ENCODE data around the gene ATP8B2.
"Not testable (repeated sequence)": the region's sequence is repeated elsewhere in the genome, so short reads cannot be mapped to it uniquely, and the experiment has no call there.

The ATP8B2 gene

DNA sequence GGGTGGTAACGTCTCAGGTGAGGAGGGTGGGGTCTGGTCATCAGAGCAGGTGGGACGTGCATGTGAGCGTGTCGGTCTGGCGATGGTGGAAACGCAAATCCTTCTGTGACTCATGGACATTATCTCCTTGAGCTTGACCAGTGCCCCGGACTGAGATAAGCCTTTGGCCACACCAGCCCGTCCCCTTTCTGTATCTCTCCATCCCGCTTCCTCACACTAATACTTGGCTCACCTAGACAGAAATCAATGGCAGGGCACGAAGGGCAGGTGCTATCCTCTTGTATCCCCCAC lies 12.3 kb upstream of the ATP8B2 start:
- no peak for TF ChIP-seq POLR2AphosphoS5 (IDR thresholded peaks at IDR 0.05; ENCODE audit: low read depth, low read length)
- no peak for TF ChIP-seq TAF1 (IDR thresholded peaks at IDR 0.05; ENCODE audit: borderline replicate concordance, low read depth, low read length)
- TF ChIP-seq POLR2A (IDR thresholded peaks at IDR 0.05; ENCODE audit: low read depth, low read length): no peak
- DNase-seq (ENCODE audit: insufficient read length) (no peak), FAIRE-seq (no peak)

DNA sequence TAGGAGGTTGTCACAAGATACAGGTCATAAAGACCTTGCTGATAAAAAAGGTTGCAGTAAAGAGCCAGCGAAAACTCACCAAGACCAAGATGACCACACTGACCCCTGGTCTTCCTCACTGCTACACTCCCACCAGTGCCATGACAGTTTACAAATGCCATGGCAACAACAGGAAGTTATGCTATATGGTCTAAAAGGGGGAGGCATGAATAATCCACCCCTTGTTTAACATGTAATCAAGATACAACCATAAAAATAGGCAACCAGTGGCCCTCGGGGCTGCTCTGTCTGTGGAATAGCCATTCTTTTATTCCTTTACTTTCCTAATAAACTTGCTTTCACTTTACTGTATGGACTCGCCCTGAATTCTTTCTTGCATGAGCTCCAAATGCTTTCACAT lies 11.1 kb upstream of the ATP8B2 start:
- not testable (repeated sequence) for FAIRE-seq; DNase-seq (ENCODE audit: insufficient read length)

DNA sequence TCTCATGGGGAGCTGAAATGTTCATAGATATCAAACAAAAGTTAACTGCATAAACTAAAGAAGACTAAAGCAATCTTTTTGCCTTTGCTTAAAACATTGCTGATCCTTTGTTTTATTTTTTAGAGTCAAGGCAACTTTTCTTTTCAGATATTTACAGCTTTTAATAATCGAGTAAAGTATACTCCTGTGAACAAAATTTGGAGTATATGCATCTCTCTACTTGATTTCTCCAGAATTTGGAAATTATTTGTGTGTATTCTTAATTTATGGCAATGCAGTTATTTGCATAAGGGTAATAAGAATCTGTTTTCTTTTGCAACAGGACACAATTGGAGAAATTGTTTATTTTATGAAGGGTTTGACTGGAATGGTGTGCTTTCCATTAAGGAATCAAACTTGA lies 8.6 kb upstream of the ATP8B2 start:
- FAIRE-seq (no peak), DNase-seq (ENCODE audit: insufficient read length) (no peak)
- TF ChIP-seq TAF1 (IDR thresholded peaks at IDR 0.05; ENCODE audit: borderline replicate concordance, low read depth, low read length) (no peak), POLR2A (IDR thresholded peaks at IDR 0.05; ENCODE audit: low read depth, low read length) (no peak), POLR2AphosphoS5 (IDR thresholded peaks at IDR 0.05; ENCODE audit: low read depth, low read length) (no peak)

DNA sequence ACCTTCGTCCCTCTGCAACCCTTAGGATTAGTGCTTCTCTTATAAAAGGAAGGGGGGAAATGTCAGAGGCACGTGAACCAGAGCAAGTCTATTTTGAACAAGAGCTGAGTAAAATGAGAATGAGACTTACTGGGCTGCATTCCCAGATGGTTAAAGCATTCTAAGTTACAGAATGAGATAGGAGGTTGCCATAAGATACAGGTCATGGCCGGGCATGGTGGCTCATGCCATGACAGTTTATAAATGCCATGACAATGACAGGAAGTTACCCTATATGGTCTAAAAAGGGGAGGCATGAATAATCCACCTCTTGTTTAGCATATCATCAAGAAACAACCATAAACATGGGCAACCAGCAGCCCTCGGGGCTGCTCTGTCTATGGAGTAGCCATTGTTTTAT lies 6.9 kb upstream of the ATP8B2 start:
- DNase-seq (ENCODE audit: insufficient read length) (no peak), FAIRE-seq (no peak)
- TF ChIP-seq POLR2A (IDR thresholded peaks at IDR 0.05; ENCODE audit: low read depth, low read length) (no peak), TAF1 (IDR thresholded peaks at IDR 0.05; ENCODE audit: borderline replicate concordance, low read depth, low read length) (no peak), POLR2AphosphoS5 (IDR thresholded peaks at IDR 0.05; ENCODE audit: low read depth, low read length) (no peak)

DNA sequence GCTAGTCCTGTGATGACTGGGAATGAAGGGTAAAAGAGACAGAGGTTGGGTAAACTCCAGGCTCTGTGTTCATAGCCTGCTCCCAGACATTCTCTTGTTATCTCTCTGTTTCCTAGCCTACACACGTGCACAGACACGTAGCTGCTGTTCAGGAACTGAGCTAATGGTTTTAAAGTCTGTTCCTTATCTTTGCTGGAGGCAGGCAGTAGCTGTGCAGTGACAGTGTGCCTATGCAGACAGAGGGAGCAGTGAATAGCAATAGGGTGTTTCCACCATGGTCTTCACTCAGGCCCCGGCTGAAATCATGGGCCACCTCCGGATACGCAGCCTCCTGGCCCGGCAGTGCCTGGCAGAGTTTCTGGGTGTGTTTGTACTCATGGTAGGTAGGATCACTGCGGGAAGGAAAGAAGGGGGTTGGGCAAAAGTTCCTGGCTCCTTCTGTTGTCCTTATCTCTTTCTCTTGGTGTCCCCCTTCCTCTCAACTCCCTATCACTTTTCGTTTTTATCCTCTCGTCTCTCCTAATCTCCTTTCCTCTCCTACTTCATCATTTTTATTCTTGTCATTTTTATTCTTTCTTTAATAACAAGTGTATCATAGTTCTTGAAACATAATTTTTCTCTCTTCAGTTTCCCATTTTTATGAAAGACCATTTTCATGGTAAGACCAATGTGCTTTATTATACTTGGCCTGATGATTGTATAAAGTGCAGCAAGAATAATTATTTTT lies 4.3 kb upstream of the ATP8B2 start, which contains the start of gene AQP10:
TSS of gene AQP10 (plus strand) at position 212 of the 727 bp plus-strand sequence. CDS start at position 275, 63 bp downstream.
- no peak for DNase-seq (ENCODE audit: insufficient read length)
- FAIRE-seq: no peak

DNA sequence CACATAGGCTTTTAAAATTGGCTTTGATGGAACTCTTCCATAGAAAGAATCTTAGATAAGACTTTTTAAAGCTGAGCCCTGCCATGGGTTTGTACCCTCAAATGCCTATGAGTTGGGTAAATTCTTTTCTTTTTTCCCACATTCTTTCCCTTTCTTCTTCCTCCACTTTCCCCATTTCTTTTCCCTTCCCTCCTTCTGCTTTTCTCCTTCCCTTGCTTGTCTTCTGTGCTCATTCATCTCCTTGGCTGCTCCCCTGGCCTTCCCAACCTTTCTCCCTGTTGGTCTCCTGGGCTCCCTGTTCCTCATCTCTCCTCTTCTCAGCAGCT lies 3.8 kb upstream of the ATP8B2 start:
- not testable (repeated sequence) for FAIRE-seq; DNase-seq (ENCODE audit: insufficient read length)

More for the DNA sequence above, 4.3 kb upstream of the ATP8B2 start, which contains the start of gene AQP10:
- TF ChIP-seq POLR2A (IDR thresholded peaks at IDR 0.05; ENCODE audit: low read depth, low read length): no peak
- no peak for TF ChIP-seq POLR2AphosphoS5 (IDR thresholded peaks at IDR 0.05; ENCODE audit: low read depth, low read length)
- no peak for TF ChIP-seq TAF1 (IDR thresholded peaks at IDR 0.05; ENCODE audit: borderline replicate concordance, low read depth, low read length)

DNA sequence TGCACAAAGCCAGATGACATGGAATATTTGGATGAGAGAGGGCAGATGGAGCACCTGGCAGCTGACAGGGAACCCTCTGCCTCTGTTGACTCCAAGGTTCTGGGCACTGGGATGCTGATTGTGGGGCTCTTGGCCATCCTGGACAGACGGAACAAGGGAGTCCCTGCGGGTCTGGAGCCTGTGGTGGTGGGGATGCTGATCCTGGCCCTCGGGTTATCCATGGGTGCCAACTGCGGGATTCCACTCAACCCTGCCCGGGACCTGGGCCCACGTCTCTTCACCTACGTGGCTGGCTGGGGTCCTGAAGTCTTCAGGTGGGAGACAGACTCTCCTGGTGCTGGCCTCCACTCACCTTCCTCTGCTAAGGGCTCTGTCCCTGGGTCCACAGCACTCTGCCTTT lies 1.8 kb upstream of the ATP8B2 start:
- FAIRE-seq (no peak), DNase-seq (ENCODE audit: insufficient read length) (no peak)

DNA sequence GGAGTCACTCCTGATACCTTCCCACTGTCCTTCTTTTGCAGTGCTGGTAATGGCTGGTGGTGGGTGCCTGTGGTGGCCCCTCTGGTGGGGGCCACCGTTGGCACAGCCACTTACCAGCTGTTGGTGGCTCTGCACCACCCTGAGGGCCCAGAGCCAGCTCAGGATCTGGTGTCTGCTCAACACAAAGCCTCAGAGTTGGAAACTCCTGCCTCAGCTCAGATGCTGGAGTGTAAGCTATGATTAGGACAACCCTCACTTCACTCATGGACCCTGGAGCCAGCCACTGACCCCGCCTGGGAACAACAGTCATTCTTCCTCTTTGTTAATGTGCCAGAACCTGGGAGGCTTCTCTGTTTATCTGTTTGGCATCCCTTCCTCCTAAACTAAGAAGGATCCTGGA lies 1.1 kb upstream of the ATP8B2 start:
- TF ChIP-seq TAF1 (IDR thresholded peaks at IDR 0.05; ENCODE audit: borderline replicate concordance, low read depth, low read length): no peak
- no peak for TF ChIP-seq POLR2AphosphoS5 (IDR thresholded peaks at IDR 0.05; ENCODE audit: low read depth, low read length)
- TF ChIP-seq POLR2A (IDR thresholded peaks at IDR 0.05; ENCODE audit: low read depth, low read length): no peak
- DNase-seq (ENCODE audit: insufficient read length) (no peak), FAIRE-seq (no peak)

More for the DNA sequence above, 1.8 kb upstream of the ATP8B2 start:
- TF ChIP-seq POLR2AphosphoS5 (IDR thresholded peaks at IDR 0.05; ENCODE audit: low read depth, low read length) (no peak), TAF1 (IDR thresholded peaks at IDR 0.05; ENCODE audit: borderline replicate concordance, low read depth, low read length) (no peak), POLR2A (IDR thresholded peaks at IDR 0.05; ENCODE audit: low read depth, low read length) (no peak)

DNA sequence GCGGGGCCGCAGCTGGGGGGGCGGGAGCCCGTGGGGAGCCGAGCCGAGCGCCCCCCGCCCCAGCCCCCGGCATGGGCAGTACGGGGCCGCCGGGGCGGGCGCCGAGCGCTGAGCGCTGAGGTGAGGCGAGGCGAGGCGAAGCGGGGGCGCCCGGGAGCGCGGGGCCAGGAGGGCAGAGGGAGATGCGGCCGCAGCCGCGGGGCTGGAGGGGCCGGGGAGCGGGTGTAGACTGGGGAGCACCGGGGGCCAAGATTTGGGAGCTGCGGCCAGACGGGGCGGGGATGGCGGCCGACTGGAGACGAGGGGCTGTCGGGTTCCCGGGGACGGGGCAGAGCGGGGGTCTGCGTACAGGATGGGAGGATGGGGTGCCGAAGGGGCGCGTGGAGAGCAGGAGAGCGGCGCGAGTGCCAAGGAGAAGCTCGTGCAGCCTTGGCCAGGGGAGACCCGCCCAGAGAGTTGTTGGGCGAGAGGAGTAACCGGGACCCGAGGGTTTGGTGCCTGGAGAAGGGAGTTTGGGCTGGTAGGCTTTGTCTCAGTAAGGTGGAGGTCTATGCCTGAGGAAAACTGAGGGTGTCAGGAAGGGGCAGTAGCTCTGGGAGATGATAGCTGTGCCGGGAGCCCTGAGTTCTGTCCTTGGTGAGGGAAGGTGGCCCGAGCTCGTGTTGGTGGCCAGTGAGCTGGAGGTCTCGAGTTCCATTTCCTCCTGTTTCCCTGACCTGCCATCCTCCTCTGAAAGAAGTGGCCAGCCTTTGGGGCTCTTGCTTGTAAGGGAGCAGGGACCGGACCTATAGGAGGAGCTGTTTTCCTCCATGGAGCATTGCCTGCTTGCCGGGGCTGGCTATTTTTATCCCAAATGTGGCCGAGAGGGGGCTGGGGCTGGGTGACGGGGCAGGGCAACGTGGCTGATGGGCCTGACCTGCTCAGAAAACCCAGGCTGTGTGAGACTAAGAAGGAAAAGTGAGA lies 539 bp downstream of the ATP8B2 start:
- FAIRE-seq (peak; percentile 63), DNase-seq (ENCODE audit: insufficient read length) (no peak)
- TF ChIP-seq TAF1 (IDR thresholded peaks at IDR 0.05; ENCODE audit: borderline replicate concordance, low read depth, low read length) (no peak), POLR2AphosphoS5 (IDR thresholded peaks at IDR 0.05; ENCODE audit: low read depth, low read length) (no peak), POLR2A (IDR thresholded peaks at IDR 0.05; ENCODE audit: low read depth, low read length) (no peak)

DNA sequence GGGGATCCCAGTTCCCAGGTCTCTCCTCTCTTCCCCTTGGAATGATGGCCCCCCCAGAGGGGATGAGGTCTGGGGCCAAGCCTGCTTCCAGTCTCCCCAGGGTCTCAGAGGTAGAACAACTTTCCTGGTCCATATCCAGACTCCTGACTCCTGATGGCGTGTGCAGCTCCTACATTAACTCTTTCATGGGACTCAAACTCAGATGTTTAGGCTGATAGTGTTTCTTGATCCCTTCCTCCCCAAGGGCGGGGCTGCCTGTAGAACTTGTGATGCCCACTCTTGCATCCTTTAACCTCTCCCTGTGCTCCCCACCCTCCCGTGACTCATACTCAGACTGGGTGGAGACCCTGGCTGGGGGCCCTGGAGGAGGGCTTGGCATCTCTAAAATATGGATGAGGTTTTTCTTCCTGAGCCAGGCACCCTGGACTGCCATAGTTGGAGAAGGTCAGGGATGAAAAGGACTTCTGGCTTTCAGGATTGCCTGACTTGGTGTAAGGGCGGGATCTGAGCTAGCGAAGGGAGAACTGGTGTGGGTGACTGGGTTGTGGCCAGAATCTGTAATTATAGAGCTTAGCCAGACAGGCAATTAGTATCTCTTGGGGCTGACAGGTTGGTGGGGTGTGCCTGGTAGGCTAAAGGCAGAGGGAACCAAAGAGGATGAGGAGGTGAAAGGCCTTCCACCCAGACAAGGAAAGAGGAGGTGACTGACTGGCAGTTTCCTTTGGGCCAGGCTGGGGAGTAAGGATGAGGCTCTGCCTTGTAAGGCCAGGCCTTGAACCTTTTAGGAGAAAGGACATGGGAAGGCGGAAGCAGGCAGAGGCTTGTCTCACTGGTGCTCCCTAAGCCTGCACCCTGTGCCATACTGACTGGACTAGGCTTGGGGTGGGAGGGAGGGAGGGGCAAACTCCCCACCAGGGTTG lies 1.5 kb downstream of the ATP8B2 start:
- DNase-seq (ENCODE audit: insufficient read length) (no peak), FAIRE-seq (no peak)
- TF ChIP-seq POLR2A (IDR thresholded peaks at IDR 0.05; ENCODE audit: low read depth, low read length) (no peak), POLR2AphosphoS5 (IDR thresholded peaks at IDR 0.05; ENCODE audit: low read depth, low read length) (no peak), TAF1 (IDR thresholded peaks at IDR 0.05; ENCODE audit: borderline replicate concordance, low read depth, low read length) (no peak)

DNA sequence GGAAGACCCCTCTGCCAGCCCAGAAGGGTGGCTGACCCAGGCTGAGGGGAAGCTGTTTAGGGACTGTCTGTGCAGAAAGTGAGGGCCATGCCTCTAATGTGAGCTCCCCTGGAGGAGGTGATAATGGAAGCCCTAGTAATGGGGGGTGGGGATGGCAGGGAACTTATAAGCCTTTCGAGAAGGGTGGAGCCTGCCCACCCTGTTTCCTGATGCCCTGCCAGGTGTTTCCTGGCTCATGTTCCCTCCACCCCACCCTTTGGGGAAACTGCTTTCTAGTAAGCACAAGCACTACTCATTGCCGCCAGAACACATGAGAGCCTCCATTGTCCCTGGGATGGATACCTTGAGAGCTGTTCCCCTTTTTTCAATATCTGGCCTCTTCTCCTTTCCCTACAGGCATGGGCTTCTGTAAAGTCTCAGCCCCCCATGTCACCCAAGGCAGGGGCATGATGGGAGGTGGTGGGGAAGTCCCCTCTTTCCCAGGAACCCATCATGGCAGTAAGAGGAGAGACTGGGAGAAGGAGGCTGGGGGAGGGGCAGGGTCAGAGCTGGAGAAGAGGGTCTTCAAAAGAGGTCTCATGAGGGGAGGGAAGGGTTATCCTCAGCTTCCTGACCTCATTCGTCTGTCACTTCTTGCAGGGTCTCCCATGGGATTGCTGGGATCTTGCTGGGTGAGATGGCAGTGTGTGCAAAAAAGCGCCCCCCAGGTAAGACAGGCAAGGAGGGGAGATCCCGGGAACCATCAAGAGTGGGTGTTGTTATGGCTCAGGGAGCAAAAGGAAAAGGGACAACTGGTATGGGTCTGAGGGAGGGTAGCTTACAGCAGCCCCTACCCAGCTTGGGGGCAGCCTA lies 2.4 kb downstream of the ATP8B2 start:
- FAIRE-seq (peak; percentile 78), DNase-seq (ENCODE audit: insufficient read length) (no peak)
- no peak for TF ChIP-seq TAF1 (IDR thresholded peaks at IDR 0.05; ENCODE audit: borderline replicate concordance, low read depth, low read length)
- TF ChIP-seq POLR2AphosphoS5 (IDR thresholded peaks at IDR 0.05; ENCODE audit: low read depth, low read length): no peak
- TF ChIP-seq POLR2A (IDR thresholded peaks at IDR 0.05; ENCODE audit: low read depth, low read length): no peak

Measured in GM12892 (cell line).